Upper lobe of left lung (tissue), 6 donors: Measurements from ENCODE around the gene SYNGR1. TPM values are rescaled to one million over a fixed set of nuclear protein-coding genes. Genes with fewer than 3 reads are reported as not detected.

Experiments
- ATAC-seq, 2 donors: fragments of 200-7000 bp; cut with Tn5 transposase; one replicate each; pipeline ENCODE4 v1.9.1; 2022; ENCODE audit warnings: mild to moderate bottlenecking in 2 of 2, moderate library complexity in 2 of 2; ENCODE audit not compliant: low FRiP score in 2 of 2
- DNase-seq, 2 donors: peaks; one replicate each; pipeline ENCODE4 v3.0.0-alpha.2; 2019 to 2020
- H3K27ac ChIP-seq, 4 donors: fragments of 200-600 bp; sonication (generic); one replicate each; pipeline ENCODE4 v1.5.1; 2016 to 2019
- H3K27me3 ChIP-seq, 4 donors: fragments of 200-600 bp; sonication (generic); one replicate each; pipeline ENCODE4 v1.5.1; 2017 to 2019
- H3K36me3 ChIP-seq, 4 donors: fragments of 200-600 bp; sonication (generic); one replicate each; pipeline ENCODE4 v1.5.1; 2016 to 2019
- H3K4me1 ChIP-seq, 4 donors: fragments of 200-600 bp; sonication (generic); one replicate each; pipeline ENCODE4 v1.5.1; 2018 to 2019
- H3K4me3 ChIP-seq, 4 donors: fragments of 200-600 bp; sonication (generic); one replicate each; pipeline ENCODE4 v1.5.1; 2017 to 2019; ENCODE audit warnings: mild to moderate bottlenecking in 2 of 4, moderate library complexity in 1 of 4
- H3K9me3 ChIP-seq, 4 donors: fragments of 200-600 bp; sonication (generic); one replicate each; pipeline ENCODE4 v1.5.1; 2018 to 2019
- CTCF ChIP-seq, 6 experiments: fragments of 450-650 bp in 4 of 6; fragments of 200-600 bp in 2 of 6; sonication (generic) in 2 of 6; IDR thresholded peaks; one replicate each; pipeline ENCODE4 v1.5.1; 2016 to 2019; ENCODE audit warnings: antibody characterized with exemption in 6 of 6
- EP300 ChIP-seq, 4 donors: sonication (generic); formaldehyde crosslinking; IDR thresholded peaks; one replicate each; pipeline ENCODE4 v1.5.1; 2017; ENCODE audit warnings: antibody characterized with exemption in 4 of 4, control low read depth in 2 of 4
- POLR2A ChIP-seq, 4 donors: fragments of 450-650 bp; IDR thresholded peaks; one replicate each; pipeline ENCODE4 v1.5.1; 2016 to 2017; ENCODE audit warnings: antibody characterized with exemption in 4 of 4, mild to moderate bottlenecking in 2 of 4
- POLR2AphosphoS5 ChIP-seq, 2 donors: sonication (generic); formaldehyde crosslinking; IDR thresholded peaks; one replicate each; pipeline ENCODE4 v1.5.1; 2017; ENCODE audit warnings: antibody characterized with exemption in 2 of 2
- WGBS, 2 donors: methylation state at CpG; one replicate each; pipeline ENCODE4 v1.1.5; 2017 to 2018; 5-methylcytosine and 5-hydroxymethylcytosine counted together
- total RNA-seq, 6 donors: library from RNA; depleted of rRNA in 4 of 6; stranded (reverse); fragments of >200 nt in 4 of 6; gene quantifications; one replicate each; pipeline versions ENCODE4 v1.1.0 to v1.2.1, GENCODE V29; 2016 to 2021
- donor health status: DM: no; HTN: no; CAD: no; lungs with moderate emphysema.
- donor health status: DM: no; HTN: yes; CAD: no; lungs with severe emphysema.

The SYNGR1 gene
- total RNA-seq, 6 donors from 2014 or later: 2.0 to 14.6 (median 5.3) TPM

- Histone ChIP-seq H3K9me3 (no peaks in the 10 kb centered on the region), H3K27ac (peak overlapping the region in 1 of 4 donors; percentile 30), H3K36me3 (peaks cover 51 to 68% (median 65%) of the 10 kb centered on the region in 4 donors), H3K27me3 (no peaks in the 10 kb centered on the region), H3K4me3 (no peak overlapping the region), H3K4me1 (peaks cover 43 to 66% (median 51%) of the 10 kb centered on the region in 4 donors)
- no peak for DNase-seq
- no peak for ATAC-seq
- WGBS, 2 donors: 80 to 85% methylated on average over 17 to 20 of the region's 20 CpGs
- TF ChIP-seq EP300 (IDR thresholded peaks at IDR 0.05): no peak
- no peak for TF ChIP-seq POLR2AphosphoS5 (IDR thresholded peaks at IDR 0.05)
- no peak for TF ChIP-seq POLR2A (IDR thresholded peaks at IDR 0.05)
- no peak for TF ChIP-seq CTCF (IDR thresholded peaks at IDR 0.05)
Measured at GRCh38 chr22:39313258-39314001, 36.4 kb upstream of the SYNGR1 start.

- TF ChIP-seq POLR2AphosphoS5 (IDR thresholded peaks at IDR 0.05) (no peak), POLR2A (IDR thresholded peaks at IDR 0.05) (no peak), CTCF (IDR thresholded peaks at IDR 0.05) (no peak), EP300 (IDR thresholded peaks at IDR 0.05) (no peak)
- no peaks in the 10 kb centered on the region for H3K27me3 ChIP-seq
- DNase-seq: no peak
- no peaks in the 10 kb centered on the region for H3K9me3 ChIP-seq
- H3K27ac ChIP-seq: peak overlapping the region in 2 of 4 donors; percentile 18 to 30
- peak overlapping the region in 1 of 4 donors; percentile 6 for H3K4me3 ChIP-seq
- peaks cover 51 to 68% (median 65%) of the 10 kb centered on the region in 4 donors for H3K36me3 ChIP-seq
- peaks cover 37 to 58% (median 48%) of the 10 kb centered on the region in 4 donors for H3K4me1 ChIP-seq
- ATAC-seq: no peak
- 84 to 90% methylated on average over 12 to 14 of the region's 14 CpGs for WGBS, 2 donors
Measured at GRCh38 chr22:39314251-39314971, 35.4 kb upstream of the SYNGR1 start.

GRCh38 chr22:39315389-39315788 is 34.4 kb upstream of the SYNGR1 start:
- no peak for TF ChIP-seq CTCF (IDR thresholded peaks at IDR 0.05)
- TF ChIP-seq POLR2A (IDR thresholded peaks at IDR 0.05): no peak
- TF ChIP-seq POLR2AphosphoS5 (IDR thresholded peaks at IDR 0.05): no peak
- no peak for TF ChIP-seq EP300 (IDR thresholded peaks at IDR 0.05)
- ATAC-seq (no peak), DNase-seq (no peak)
- H3K9me3 ChIP-seq: no peaks in the 10 kb centered on the region
- peaks cover 37 to 51% (median 43%) of the 10 kb centered on the region in 4 donors for H3K4me1 ChIP-seq
- peaks cover 51 to 68% (median 65%) of the 10 kb centered on the region in 4 donors for H3K36me3 ChIP-seq
- H3K27me3 ChIP-seq: no peaks in the 10 kb centered on the region
- H3K27ac ChIP-seq: peak overlapping the region in 2 of 4 donors; percentile 4 to 93
- peak overlapping the region in 1 of 4 donors; percentile 92 for H3K4me3 ChIP-seq
- WGBS, 2 donors: 86 to 100% methylated on average over 1 to 13 of the region's 13 CpGs

- H3K27me3 ChIP-seq: no peaks in the 10 kb centered on the region
- ATAC-seq (peak; percentile 53 to 68), DNase-seq (peak in 1 of 2 donors; percentile 81)
- H3K4me3 ChIP-seq: peak overlapping the region in 2 of 4 donors; percentile 13 to 92
- H3K4me1 ChIP-seq: peaks cover 35 to 54% (median 43%) of the 10 kb centered on the region in 4 donors
- H3K9me3 ChIP-seq: no peaks in the 10 kb centered on the region
- H3K36me3 ChIP-seq: peaks cover 51 to 66% (median 63%) of the 10 kb centered on the region in 4 donors
- H3K27ac ChIP-seq: peak overlapping the region; percentile 19 to 99 (median 70)
- TF ChIP-seq POLR2AphosphoS5 (IDR thresholded peaks at IDR 0.05) (peak; percentile 23 to 57), POLR2A (IDR thresholded peaks at IDR 0.05) (no peak), CTCF (IDR thresholded peaks at IDR 0.05) (peak; percentile 83 to 93 (median 90)), EP300 (IDR thresholded peaks at IDR 0.05) (no peak)
- WGBS, 2 donors: 30 to 47% methylated on average over 9 to 17 of the region's 17 CpGs
Measured at GRCh38 chr22:39316440-39317083, 33.2 kb upstream of the SYNGR1 start.
